Measurements from ENCODE around the gene NCAPD3. TPM values are rescaled to one million over a fixed set of nuclear protein-coding genes. Genes with fewer than 3 reads are reported as not detected.

The NCAPD3 gene
- polyA plus RNA-seq, 4 donors, result 30.1 to 31.2 (median 30.6) TPM

GRCh38 chr11:134252346-134253187 is 28.8 kb upstream of the NCAPD3 start:
- DNase-seq (ENCODE audit: low read depth in 4 of 4, low spot score in 3 of 4), result no peak

GRCh38 chr11:134250675-134251074 is 26.9 kb upstream of the NCAPD3 start:
- DNase-seq (ENCODE audit: low read depth in 4 of 4, low spot score in 3 of 4), result no peak

GRCh38 chr11:134250246-134250645 is 26.5 kb upstream of the NCAPD3 start:
- DNase-seq (ENCODE audit: low read depth in 4 of 4, low spot score in 3 of 4), result no peak

GRCh38 chr11:134248910-134249480 is 25.2 kb upstream of the NCAPD3 start:
- no peak for DNase-seq (ENCODE audit: low read depth in 4 of 4, low spot score in 3 of 4)

GRCh38 chr11:134246678-134247077 is 22.9 kb upstream of the NCAPD3 start:
- DNase-seq (ENCODE audit: low read depth in 4 of 4, low spot score in 3 of 4), result no peak

GRCh38 chr11:134246100-134246499 is 22.3 kb upstream of the NCAPD3 start:
- no peak for DNase-seq (ENCODE audit: low read depth in 4 of 4, low spot score in 3 of 4)

GRCh38 chr11:134245434-134245833 is 21.7 kb upstream of the NCAPD3 start:
- no peak for DNase-seq (ENCODE audit: low read depth in 4 of 4, low spot score in 3 of 4)

- no peak for DNase-seq (ENCODE audit: low read depth in 4 of 4, low spot score in 3 of 4)
Observed at GRCh38 chr11:134244593-134244992, 20.8 kb upstream of the NCAPD3 start.

GRCh38 chr11:134243913-134244312 is 20.1 kb upstream of the NCAPD3 start:
- no peak for DNase-seq (ENCODE audit: low read depth in 4 of 4, low spot score in 3 of 4)

GRCh38 chr11:134242376-134242775 is 18.6 kb upstream of the NCAPD3 start:
- no peak for DNase-seq (ENCODE audit: low read depth in 4 of 4, low spot score in 3 of 4)

- no peak for DNase-seq (ENCODE audit: low read depth in 4 of 4, low spot score in 3 of 4)
Observed at GRCh38 chr11:134240592-134240991, 16.8 kb upstream of the NCAPD3 start.

- DNase-seq (ENCODE audit: low read depth in 4 of 4, low spot score in 3 of 4), result no peak
Observed at GRCh38 chr11:134238956-134239355, 15.2 kb upstream of the NCAPD3 start.

- DNase-seq (ENCODE audit: low read depth in 4 of 4, low spot score in 3 of 4), result no peak
Observed at GRCh38 chr11:134237557-134237922, 13.8 kb upstream of the NCAPD3 start.

- no peak for DNase-seq (ENCODE audit: low read depth in 4 of 4, low spot score in 3 of 4)
Observed at GRCh38 chr11:134236834-134237556, 13.2 kb upstream of the NCAPD3 start.

- no peak for DNase-seq (ENCODE audit: low read depth in 4 of 4, low spot score in 3 of 4)
Observed at GRCh38 chr11:134235399-134235798, 11.6 kb upstream of the NCAPD3 start.

- DNase-seq (ENCODE audit: low read depth in 4 of 4, low spot score in 3 of 4), result no peak
Observed at GRCh38 chr11:134233729-134234179, 10.0 kb upstream of the NCAPD3 start.

- DNase-seq (ENCODE audit: low read depth in 4 of 4, low spot score in 3 of 4), result no peak
Observed at GRCh38 chr11:134231958-134232659, 8.3 kb upstream of the NCAPD3 start.

- DNase-seq (ENCODE audit: low read depth in 4 of 4, low spot score in 3 of 4), result no peak
Observed at GRCh38 chr11:134230339-134230738, 6.6 kb upstream of the NCAPD3 start.

GRCh38 chr11:134229126-134229790 is 5.5 kb upstream of the NCAPD3 start:
- DNase-seq (ENCODE audit: low read depth in 4 of 4, low spot score in 3 of 4), result no peak

GRCh38 chr11:134228625-134229024 is 4.9 kb upstream of the NCAPD3 start:
- DNase-seq (ENCODE audit: low read depth in 4 of 4, low spot score in 3 of 4), result no peak
